GM18861 (cell line): ENCODE measurements around the gene SUPT3H.
"Not testable (repeated sequence)": the region's sequence is repeated elsewhere in the genome, so short reads cannot be mapped to it uniquely, and the experiment has no call there.

Source experiments
- ATAC-seq: cut with Tn5 transposase; IDR thresholded peaks from one replicate; pipeline ENCODE4 v1.9.1; 2021; ENCODE audit not compliant: unreplicated experiment

SUPT3H gene

GRCh38 chr6:45326698-45327417 is 50.9 kb downstream of the SUPT3H start:
- ATAC-seq, result no peak

- ATAC-seq, result no peak
Observed at GRCh38 chr6:45323656-45324224, 54.0 kb downstream of the SUPT3H start.

GRCh38 chr6:45320349-45320748 is 57.4 kb downstream of the SUPT3H start:
- no peak for ATAC-seq

DNA sequence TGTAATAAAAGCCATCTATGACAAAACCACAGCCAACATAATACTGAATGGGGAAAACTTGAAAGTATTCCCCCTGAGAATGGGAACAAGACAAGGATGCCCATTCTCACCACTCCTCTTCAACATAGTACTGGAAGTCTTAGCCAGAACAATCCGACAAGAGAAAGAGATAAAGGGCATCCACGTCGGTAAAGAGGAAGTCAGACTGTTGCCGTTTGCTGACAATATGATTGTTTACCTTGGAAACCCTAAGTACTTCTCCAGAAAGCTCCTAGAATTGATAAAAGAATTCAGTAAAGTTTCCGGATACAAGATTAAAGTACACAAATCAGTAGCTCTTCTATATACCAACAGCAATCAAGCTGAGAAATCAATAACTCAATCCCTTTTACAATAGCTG is 63.6 kb downstream of the SUPT3H start:
- ATAC-seq, result no peak

GRCh38 chr6:45310118-45310788 is 67.5 kb downstream of the SUPT3H start:
- no peak for ATAC-seq

- ATAC-seq, result no peak
Observed at GRCh38 chr6:45305546-45305945, 72.2 kb downstream of the SUPT3H start.

DNA sequence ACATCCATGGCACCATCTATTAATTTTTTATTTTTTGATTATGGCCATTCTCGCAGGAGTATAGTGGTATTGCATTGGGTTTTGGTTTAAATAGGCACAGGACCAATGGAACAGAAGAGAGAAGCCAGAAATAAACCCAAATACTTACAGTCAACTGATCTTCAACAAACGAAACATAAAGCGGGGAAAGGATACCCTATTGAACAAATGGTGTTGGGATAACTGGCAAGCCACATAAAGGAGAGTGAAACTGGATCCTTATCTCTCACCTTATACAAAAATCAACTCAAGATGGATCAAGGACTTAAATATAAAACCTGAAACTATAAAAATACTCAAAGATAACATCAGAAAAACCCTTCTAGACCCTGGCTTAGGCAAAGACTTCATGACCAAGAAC is 74.9 kb downstream of the SUPT3H start:
- ATAC-seq, result no peak

DNA sequence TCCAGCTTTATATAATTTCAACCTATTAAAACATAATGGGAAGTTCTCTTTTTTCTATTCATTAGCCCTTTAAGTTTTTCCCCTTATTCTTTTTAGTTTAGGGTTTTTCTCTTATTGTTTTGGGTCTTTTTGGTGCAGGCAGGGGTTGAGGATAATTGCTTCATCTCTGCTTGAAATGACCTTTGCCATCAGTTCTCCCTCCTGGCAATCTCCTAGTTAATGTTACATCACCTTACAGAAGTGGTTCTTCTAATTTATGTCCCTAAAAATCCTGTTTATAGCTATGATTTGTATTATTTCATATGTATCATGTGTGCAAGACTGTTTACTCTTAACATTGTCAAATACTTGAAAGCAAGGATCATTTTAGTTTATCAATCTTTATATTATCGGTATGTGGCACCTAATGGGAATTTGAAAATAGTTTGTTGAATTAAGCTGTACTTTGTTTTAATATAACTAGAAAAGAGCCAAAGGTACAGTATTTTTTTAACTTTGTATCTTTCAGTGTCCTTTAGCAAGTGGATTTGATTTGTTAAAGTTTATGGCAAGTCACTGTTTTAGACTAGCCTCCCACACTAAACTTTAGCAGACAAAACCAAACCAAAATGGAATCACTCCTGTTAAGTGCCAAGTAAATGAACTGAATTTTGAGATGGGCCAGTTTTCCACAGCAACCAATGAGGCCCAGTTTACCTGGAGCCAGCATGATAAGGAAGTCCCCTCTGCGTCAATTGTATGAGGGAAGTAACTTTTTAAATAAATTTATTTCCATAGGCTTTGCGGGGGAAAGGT is 76.2 kb downstream of the SUPT3H start:
- ATAC-seq, result no peak

DNA sequence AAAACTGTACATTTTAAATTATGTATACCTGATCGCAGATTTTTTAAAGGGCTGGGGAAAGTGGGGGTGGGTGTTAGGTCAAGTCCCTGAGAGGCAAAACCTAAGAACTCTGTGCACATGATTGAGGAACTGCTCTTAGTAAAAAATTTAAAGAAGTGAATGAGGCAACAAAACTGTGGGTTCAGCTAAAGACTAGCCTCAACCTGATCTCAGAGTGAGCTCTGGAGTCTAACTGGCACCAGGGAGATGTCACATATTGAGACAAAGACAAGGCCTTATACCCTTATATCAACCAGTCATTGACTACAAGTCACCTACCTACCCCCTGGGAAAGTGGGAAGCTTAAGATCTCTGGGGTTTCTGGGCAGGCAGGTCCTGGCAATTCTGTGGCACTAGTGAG is 77.0 kb downstream of the SUPT3H start:
- ATAC-seq, result no peak

GRCh38 chr6:45299096-45299581 is 78.6 kb downstream of the SUPT3H start:
- no peak for ATAC-seq

GRCh38 chr6:45297320-45297719 is 80.4 kb downstream of the SUPT3H start:
- ATAC-seq, result no peak

- ATAC-seq, result not testable (repeated sequence)
Observed at GRCh38 chr6:45294065-45294701, 83.6 kb downstream of the SUPT3H start.

- no peak for ATAC-seq
Observed at GRCh38 chr6:45293306-45293705, 84.4 kb downstream of the SUPT3H start.

DNA sequence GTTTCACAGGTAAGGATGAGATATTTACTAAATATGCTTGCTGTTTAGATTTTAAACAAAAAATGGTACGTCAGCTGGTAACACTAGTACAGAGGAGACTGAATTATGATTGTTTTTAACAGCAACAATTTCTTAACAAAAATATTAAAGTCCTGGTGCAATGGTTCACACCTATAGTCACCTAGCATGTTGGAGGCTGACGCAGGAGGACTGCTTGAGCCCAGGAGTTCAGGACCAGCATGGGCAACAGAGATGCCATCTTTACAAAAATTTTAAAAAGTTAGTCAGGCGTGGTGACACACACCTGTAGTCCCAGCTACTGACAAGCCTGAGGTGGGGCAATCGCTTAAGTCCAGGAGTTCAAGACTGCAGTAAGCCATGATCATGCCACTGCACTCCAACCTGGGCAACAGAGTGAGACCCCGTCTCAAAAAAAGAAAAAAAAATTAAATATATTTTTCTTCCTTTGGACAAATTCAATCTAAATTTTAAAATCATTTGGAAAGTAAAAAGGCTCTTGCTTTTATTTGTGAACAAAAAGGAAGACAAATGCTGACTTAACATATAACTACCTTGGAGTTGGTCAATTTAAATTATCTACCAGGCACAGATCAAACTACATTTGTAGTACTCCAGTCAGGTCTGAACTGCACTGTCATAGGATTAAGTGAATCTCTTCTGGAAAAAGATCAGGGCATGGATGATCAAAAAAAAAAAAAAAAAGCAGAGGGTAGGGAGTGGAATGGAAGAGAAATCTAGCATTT is 87.8 kb downstream of the SUPT3H start:
- no peak for ATAC-seq

DNA sequence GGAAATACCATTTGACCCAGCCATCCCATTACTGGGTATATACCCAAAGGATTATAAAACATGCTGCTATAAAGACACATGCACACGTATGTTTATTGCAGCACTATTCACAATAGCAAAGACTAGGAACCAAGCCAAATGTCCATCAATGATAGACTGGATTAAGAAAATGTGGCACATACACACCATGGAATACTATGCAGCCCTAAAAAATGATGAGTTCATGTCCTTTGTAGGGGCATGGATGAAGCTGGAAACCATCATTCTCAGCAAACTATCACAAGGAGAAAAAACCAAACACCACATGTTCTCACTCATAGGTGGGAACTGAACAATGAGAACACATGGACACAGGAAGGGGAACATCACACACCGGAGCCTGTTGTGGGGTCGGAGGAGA is 91.0 kb downstream of the SUPT3H start:
- not testable (repeated sequence) for ATAC-seq

GRCh38 chr6:45278367-45278766 is 99.4 kb downstream of the SUPT3H start:
- no peak for ATAC-seq

- not testable (repeated sequence) for ATAC-seq
Observed at GRCh38 chr6:45277741-45278140, 100.0 kb downstream of the SUPT3H start.

DNA sequence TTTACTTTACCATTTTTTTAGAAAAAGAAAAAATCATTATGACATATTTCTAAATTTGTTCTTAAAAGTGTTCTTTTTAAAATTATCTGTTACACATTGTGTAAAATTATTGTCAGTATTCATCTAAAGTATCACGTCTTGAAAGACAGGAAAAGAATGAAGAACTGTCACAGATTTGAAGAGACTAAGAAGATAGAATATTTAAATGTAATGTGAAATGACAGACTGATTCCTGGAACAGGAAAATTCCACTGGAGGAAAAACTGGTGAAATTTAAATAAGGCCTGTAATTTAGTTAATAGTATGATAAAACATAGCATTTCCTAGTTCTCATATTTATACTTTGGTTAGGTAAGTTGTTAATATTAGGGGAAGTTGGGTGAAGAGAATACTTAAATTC is 102.4 kb downstream of the SUPT3H start:
- no peak for ATAC-seq

GRCh38 chr6:45272626-45273025 is 105.1 kb downstream of the SUPT3H start:
- ATAC-seq, result no peak

GRCh38 chr6:45265246-45265645 is 112.5 kb downstream of the SUPT3H start:
- ATAC-seq, result no peak
